GM21367 (cell line): ENCODE results near the gene DISP2.

Experiments used
- ATAC-seq: cut with Tn5 transposase; IDR thresholded peaks from one replicate; pipeline ENCODE4 v1.9.1; 2021; ENCODE audit not compliant: unreplicated experiment

DISP2 gene

DNA sequence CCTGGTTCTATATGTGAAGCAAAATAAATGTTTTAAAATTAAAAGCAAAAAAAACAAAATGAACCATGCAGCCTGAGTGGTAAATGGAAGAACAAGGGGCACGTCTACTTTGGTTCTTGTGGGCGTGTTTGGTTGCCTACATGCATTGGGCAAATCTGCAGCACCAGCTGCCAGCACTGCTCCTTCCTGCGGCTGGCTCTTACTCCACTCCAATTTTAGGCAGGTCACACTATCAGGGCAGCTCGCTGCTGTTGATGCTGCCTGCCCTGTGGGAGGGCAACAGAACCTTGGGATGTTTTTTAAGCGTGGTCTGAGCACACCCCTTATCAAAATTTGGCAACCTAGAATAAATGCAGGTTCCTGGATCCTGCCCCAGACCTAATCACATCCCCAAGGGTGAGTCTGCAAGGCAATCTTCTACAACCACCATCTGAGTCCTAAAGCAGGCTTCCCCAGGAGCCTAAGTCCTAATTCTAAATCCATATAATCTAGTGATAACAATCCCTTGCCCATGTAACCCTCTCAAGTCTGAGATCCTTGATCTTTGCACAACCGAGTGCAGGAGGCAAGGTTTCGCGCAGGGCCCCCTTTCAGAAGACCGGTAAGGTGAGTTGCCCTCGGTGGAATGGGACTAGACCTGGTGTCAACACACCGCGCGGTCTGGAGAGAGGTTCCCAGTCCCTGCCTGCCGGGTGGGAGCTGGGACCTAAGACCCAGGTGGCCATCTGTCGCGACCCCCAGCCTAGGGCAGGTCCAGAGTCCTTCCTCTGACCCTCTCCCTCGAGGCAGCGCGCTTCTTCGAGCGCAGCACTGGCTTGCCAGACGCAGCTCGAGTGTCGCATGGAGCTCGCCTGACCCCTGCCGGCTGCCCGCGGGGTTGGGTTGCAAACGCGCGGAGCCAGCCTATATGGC, 63.5 kb downstream of the DISP2 start:
- ATAC-seq: no peak

DNA sequence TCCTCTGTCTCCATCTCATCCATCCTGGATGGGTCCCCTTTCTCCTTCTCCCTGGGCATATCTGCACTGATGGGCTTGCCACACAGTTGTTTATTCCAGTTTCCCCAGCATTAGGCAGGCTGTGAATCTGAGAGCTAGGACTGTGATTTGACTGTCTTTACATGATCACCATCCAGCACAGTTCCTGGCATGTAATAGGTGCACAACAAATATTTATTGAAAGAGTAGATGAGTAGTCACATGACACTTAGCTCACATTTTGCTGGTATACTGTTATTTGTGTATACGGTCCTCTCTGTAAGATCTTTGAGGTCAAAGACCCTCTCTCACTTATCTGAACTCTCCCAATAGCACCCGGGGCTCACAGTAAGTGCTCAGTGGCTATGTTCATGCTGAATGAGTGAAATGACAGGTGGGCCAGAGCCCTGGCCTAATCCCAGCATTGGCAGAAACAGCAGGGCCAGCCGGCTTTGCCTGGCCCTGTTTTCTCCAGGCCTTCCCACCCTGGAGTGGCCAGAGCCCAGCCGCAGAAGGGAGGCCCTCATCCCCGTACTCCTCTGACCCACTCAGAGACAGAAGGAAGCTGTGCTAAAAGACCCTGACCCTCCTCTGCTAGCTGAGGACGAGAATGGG, 66.6 kb downstream of the DISP2 start:
- no peak for ATAC-seq

DNA sequence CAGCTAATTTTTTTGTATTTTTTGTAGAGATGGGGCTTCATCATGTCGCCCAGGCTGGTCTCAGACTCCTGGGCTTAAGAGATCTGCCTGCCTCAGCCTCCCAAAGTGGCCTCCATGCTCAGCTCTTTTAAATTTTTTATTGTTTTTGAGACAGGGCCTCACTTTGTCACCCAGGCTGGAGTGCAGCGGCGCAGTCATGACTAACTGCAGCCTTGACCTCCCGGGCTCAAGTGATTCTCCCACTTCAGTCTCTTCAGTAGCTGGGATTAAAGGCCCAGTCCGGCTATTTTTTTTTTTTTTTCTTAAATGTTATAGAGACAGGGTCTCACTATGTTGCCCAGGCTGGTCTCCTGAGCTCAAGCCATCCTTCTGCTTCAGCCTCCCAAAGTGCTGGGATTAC, 67.7 kb downstream of the DISP2 start:
- ATAC-seq: no peak

DNA sequence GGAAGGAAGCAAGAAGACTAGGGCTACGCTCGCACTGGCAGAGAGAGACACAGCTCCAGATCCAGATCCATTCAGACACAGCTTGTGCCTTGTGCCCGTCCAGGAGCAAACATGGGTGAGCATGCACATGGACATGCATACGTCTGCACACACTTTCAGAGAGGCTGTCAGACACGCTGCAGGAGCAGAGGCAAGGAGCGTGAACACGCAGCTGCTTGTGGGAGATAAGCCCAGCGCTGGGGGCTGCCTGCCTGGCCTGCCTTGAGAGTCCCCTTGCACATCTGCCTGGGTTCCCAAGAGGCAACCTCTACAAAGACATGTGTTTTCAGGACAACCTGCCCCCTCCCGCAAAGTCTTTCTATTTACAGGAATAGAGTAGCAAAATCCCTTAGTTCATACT, 69.2 kb downstream of the DISP2 start:
- ATAC-seq: no peak

DNA sequence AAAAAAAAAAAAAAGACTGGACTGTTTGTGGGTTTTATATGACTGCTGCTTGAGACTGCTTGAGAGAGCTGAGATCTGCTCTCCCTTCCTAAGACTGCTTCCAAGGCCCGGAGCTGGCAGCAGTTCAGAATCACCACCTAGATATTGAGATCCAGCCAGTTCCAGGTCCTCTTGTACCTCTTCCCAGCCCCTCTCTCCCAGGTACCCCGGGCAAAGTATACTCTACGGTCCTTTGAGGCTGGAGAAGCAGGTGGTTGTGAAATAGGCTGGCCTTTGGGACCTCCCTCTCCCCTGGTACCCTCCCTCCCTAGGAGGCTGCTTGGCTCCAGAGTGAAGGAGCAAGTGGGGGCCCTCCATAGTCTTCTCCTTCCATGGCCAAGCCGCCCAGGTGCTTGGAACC, 70.2 kb downstream of the DISP2 start:
- ATAC-seq: no peak
